Measurements from ENCODE around the gene BSPRY.
"Not testable (repeated sequence)": the region's sequence is repeated elsewhere in the genome, so short reads cannot be mapped to it uniquely, and the experiment has no call there.

BSPRY gene

DNA sequence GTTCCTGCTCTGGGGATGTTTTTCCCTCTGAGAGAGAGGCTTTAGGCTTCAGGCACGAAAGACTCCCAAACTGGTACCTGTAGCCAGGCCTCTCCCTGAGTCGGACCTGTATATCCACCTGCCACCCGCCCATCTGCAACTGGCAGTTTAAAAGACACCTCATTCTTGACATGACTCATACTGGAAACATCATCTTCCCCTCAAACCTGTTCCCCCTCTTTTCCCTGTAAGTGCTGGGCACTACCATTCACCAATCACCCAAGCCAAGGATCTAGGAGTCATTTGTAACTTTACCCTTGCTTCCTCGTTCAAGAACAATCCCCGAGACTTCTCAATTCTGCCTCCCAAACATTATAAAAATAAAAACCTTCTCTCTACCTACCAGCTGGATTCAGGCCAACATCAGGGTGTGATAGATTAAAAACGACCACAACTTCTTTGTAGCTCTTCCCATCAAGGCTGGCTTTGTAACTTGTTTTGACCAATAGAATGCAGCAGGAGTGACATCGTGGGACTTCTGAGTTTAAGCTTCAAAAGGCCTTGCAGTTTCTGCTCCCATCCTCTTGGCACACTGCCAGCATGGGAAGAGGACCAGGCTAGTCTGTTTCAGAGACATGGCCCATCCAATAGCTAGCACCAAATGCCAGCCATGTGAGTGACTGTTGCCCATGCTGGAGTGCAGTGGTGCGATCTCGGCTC, 7.5 kb upstream of the BSPRY start:
- no peak for DNase-seq

DNA sequence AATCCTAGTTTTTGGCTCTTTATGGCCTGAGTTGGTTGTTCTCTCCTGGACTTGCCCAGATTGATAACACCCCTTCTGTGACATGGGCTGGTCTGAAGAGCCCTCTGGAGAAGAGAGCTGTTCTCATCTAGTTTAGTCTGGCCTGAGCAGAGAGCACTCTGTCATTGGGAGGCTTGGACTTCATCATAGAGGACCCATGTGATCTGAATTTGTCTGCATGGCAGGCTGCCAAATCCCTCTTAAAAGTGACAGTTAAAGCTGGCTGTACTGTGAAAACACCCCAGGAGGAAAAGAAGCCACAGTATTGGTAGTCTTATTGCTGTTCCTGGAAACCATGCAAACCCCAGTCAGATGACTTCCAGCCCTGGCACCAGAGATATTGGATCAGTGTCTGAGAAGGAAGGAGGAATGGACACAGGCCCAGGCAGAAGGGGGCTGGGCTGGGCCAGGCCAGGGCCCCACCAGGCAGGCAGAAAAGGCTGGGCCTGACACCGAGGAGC, 5.6 kb upstream of the BSPRY start:
- peak; percentile 13 for DNase-seq

DNA sequence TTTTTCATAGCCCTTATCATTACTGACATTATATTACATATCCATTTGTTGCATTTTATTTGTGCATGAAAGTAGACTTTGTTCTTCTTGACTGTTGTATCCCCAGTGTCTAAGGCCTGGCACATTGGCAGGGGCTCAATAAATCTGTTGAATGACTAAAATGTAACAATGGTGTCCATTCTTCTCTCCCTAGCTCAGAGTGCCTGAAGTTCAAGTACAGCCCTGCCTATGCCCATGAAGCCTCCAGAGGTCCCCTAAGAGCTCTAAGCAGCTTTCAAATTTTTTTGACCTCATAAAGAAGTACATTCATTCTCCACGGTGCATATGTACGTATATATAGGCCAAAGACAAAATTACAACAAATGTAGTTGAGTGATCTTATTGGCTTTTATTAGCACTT, 4.2 kb upstream of the BSPRY start:
- DNase-seq, result no peak

DNA sequence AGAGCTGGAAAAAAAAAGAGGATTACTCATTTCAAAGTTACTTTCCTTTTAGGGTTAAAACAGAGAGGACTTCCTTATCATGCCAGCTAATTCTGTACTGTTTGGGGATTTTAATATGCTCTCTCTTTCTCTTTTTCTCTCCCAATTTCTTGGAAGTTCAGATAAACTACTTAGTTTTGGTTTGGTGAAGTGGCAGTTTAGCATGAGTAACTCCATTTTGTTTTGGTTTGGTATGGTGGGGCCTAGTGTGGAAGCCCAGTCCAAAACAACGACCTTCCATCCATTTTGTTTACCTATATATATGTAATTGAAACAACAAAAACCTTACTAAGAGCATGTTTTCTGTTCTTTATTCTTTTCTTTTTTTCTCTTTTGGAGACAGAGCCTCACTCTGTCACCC, 3.7 kb upstream of the BSPRY start:
- no peak for DNase-seq

DNA sequence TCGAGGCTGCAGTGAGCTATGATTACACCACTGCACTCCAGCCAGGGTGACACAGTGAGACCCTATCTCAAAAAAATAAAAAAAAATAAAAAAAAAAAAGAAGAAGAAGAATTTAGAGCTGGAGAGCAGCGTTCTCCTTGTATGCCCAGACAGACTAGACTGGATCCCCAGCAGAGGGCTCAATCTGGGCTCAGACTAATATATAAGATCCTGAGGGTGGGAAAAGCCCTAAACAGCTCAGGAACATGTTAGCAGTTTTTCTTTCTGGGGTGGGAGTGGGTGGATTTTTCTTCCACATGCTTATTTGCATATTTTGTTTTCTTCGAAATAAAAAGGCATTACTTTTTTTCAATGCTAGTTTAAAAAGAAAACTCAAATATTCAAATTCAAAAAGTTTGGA, 904 bp upstream of the BSPRY start:
- no peak for DNase-seq

DNA sequence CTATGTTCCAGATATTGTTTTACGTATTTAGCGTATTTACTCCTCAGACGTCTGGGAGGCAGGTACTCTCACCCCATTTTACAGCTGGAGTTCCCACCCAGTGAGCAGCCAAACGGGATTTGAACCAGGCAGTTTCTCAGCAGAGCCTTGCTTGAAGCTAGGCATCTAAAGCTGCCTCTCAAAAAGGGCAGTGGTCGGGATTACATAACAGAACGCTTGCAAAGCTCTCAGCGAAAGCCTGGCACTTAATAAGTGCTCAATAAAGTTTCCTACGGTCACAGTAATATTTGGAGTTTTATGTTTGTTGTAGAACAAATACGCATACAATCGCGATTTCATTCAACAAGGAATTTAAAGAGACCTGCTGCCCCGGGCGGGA, 286 bp upstream of the BSPRY start:
- no peak for DNase-seq

DNA sequence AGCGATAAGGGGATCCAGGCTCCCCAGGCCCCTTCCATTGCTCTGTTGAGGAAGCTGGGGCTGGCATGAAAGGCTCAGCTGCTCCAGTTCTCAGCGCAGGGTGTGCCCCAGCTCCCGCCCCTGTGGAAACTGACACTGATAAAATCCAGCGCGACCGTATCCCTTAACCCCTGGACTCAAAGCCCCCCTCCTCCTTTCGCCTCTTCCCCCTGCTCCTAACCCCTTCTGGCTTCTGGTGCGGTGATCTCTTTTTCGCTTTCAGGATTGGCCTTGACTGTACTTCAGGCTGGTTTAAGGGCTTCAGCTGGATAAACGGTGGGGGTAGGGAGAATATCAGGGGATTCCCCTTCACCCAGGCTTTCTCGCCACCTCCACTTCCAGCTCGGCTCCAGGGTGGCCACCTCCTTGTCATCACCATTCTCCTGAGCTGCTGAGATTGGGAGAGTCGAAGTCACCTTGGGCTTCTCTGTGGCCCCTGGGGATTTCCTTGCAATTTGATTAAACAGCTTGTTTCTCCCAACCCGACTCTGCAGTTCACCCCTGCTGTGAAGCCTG, 843 bp downstream of the BSPRY start:
- no peak for DNase-seq

DNA sequence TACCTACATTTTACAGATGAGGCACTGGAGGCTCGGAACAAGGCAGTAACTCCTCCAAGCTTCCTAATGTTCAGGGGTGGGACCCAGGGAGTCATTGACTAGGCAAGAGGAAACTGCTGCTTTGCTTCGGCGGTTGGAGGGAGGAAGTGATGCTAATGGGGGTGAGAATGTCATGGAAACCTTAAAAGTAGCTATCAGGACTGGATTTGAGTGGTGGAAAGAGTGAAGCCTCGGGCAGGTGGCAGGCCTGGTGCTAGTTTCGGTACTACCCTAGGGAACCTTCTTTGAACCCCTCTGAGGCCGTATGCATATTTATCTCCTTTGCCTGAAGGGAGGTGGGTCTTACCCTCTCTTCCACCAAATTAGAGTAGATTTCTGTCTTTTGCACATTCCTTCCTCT, 1.6 kb downstream of the BSPRY start:
- no peak for DNase-seq

DNA sequence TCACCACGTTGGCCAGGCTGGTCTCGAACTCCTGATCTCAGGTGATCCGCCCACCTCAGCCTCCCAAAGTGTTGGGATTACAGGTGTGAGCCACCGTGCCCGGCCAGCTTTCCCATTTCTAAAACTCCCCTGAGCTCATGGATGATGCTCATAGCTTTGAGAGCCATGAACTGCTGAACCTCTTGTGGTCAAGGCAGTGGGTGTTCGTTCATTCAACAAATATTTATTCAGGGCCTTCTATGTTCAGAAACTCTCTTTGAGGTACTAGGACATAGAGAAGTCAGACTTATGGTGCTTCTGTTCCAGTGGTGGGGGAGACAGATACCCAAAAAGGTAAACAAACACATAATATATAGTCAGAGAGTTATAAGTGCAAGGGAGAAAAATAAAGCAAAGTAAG, 2.7 kb downstream of the BSPRY start:
- no peak for DNase-seq

DNA sequence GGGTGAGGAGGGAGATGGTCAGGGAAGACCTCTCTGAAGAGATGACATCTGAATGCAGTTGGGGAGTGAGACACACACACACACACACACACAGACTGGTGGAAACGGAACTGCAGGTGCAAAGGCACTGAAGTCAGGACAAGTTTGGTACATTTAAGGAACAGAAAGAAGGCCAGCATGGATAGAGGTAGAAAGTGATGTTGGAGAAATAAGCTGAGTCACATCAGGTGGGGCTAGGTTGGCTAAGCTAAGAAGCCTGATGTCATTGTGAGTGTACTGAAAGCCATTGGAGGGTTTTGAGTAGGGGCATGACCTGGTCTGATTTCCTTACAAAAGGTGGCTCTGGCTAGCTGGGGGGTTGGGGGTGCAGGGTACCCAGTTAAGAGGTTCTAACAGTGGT, 3.1 kb downstream of the BSPRY start:
- no peak for DNase-seq

DNA sequence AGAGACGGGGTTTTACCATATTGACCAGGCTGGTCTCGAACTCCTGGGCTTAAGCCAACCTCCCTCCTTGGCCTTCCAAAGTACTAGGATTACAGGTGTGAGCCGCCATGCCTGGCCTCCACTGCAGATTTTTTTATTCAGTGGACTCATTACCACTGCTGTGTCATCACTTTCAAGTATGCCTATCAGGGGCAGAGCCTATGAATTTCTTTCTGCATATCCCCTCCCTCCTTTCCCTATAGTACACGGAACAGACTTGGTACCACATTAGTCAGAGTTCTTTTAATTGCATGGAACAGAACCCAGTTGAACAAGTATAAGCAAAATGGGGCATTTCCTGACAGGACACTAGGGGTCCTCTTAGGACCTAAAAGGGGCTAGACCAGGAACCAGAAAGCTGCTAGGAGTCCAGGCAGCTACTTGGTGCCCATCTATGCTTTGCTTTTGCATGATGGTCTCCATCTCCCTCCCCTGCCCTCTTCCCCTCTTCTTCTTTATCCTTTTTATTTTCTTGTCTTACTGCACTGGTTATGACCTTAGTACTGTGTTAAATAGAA, 5.8 kb downstream of the BSPRY start:
- DNase-seq, result no peak

DNA sequence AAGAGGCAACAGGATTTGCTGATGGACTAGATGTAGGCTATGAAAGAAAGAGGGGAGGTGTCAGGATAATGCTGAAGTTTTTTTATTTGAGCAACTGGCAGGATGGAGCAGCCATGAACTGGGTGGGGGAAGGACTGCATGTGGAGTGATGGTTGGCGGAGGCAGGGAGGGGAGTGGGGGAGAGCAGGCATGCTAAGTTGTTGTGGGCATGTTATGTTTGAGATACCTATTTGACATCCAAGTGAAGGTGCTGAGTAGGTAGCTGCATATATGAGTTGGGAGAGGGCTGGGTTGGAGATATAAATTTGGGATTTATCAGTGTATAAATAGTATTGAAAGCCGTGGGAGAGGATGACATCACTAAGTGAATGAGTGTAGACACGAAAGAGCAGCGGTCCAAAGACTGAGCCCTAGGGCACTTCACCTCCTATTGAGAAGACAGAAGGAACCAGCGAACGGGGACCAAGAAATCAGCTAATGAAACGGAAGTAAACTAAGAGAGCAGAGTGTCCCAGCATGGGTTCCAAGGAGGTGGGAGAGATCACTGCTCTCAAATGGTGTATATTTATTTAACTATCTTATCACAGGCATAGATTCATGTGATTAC, 7.4 kb downstream of the BSPRY start:
- DNase-seq, result no peak

DNA sequence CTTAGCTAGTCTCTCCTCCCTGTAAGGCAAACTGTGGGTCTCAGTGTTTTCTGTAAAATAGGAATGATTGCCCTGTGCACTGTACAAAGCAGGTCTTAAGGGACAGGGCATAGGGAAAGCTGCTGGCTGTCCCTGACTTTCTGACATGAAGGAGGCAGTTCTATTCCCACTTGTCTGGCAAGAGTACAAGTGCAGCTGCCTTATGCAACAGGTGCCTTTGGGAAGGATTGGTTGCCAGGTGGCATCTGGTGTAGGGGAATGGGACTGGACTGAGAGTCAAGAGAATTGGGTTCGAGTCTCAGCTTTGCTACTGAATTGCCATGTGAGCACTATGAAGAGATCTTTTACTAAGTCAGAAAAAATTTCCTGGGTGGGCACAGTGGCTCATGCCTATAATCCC, 10.0 kb downstream of the BSPRY start:
- no peak for DNase-seq

DNA sequence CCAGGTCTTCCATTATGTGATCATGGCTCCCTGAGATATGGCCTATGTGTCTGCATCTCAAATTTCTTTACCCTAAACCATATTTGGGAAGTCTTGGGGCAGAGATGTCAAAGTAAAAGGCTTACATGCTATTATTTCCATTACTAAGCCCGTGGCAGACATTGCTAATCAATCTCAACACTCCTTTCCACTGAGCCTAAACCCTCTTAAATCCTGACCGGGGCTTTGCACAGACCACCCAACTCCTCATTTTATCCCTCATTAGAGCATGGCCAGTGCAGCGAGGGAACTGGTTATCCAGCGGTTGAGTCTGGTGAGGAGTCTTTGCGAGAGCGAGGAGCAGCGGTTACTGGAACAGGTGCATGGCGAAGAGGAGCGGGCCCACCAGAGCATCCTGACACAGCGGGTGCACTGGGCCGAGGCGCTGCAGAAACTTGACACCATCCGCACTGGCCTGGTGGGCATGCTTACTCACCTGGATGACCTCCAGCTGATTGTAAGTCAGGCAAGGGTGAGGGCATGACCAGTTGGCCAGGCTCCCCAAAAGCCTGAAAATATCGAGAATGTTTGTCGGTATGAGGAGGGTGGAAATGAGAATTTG, 11.0 kb downstream of the BSPRY start:
- DNase-seq, result no peak

DNA sequence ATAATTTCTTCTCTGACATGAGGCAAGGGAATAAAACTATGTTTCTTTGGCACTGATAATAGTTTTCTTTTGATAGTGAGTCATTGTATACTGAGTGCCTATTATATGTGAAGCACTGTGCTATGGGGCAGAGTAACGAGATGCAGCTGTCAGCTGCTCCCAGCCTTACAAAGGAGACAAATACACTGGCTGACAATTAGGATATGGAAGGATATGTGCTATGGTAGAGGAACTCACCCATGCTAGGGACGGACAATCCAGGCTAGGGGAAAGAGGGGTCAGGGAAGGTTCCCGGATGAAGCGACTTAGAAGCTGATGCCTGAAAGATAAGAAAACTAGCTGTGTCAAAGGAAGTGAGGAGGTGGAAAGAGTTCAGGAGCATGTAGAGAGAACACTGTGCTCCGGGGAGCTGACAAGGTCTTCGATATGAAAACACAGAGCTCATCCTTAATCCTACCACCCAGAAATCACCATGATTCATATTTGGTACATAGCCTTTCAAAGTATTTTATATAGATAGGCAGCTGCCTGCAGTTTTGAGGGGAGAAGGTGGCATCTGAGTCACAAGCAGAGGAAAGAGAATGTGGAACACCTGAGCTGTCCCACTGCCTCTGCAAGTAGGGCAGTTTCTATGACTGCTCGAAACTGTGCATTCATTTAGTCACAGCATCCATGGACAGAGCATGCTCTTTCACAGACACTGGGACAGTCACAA, 12.1 kb downstream of the BSPRY start:
- peak; percentile 24 for DNase-seq

DNA sequence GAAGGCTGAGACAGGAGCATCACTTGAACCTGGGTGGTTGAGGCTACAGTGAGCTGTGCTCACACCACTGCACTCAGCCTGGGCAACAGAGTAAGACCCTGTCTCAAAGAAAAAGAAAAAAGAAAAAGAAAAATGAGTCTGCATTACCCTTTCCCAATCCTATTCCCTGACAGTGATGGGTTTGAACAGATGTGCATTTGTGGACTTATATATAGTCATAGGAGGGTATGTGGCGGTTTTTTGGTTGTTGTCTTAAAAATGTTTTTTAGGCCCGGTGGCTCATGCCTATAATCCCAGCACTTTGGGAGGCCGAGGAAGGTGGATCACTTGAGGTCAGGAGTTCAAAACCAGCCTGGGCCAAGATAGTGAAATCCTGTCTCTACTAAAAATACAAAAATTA, 14.0 kb downstream of the BSPRY start:
- no peak for DNase-seq

DNA sequence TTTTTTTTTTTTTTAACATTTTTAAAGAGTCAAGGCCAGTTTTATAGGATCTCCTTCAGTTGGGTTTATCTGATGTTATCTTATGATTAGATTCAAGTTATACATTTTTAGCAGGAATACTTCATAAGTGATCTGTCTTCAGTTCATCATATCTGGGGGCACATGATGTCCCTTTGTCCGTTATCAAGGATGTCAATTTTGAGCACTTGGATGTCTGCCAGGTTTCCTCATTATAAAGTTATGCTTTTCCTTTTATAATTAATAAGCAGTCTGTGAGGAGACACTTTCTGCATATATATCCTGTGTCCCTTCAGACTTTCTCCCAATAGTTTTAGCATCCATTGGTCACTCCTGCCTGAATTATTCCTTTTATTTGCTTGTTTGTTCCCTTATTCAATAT, 15.6 kb downstream of the BSPRY start:
- no peak for DNase-seq

DNA sequence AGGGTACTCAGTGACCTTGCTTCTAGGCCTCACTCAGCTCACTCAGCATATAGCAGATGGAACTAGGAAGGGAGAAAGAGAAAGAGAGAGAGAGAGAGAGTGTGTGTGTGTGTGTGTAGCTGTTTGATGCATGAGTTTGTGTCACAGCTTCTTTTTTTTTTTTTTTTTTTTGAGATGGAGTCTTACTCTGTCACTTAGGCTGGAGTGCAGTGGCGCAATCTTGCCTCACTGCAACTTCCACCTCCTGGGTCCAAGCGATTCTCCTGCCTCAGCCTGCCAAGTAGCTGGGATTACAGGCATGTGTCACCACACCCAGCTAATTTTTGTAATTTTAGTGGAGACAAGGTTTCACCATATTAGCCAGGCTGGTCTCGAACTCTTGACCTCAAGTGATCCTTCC, 16.3 kb downstream of the BSPRY start:
- not testable (repeated sequence) for DNase-seq

DNA sequence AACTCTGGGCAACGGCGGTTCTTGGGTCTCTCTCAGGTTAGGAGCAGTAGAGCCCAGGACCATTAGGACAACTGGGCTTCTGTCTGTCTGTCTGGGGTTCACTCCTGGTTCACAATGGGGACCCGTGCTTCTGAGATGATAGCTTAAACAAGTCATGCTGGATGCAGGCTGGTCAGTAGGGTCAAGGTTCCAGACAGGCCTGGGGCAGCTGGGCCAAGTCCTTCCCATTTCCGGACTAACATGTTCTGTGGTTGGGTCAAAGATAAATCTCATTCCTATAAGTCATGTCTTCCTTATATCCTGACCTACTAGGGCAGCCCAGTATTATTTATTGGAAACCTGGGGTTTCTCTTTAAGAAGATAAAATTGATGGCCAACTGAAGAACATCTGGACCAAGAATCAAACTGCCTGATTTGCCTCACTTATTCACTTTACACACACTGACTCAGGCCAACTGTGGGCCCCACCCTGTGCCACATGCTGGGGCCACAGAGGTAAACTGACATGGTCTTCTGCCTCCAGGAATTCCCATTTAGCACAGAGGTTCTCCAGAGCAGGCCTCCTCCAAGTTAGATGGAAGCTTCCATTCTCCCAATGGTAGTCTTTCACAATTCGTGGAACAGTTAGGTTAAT, 19.1 kb downstream of the BSPRY start:
- DNase-seq, result no peak

DNA sequence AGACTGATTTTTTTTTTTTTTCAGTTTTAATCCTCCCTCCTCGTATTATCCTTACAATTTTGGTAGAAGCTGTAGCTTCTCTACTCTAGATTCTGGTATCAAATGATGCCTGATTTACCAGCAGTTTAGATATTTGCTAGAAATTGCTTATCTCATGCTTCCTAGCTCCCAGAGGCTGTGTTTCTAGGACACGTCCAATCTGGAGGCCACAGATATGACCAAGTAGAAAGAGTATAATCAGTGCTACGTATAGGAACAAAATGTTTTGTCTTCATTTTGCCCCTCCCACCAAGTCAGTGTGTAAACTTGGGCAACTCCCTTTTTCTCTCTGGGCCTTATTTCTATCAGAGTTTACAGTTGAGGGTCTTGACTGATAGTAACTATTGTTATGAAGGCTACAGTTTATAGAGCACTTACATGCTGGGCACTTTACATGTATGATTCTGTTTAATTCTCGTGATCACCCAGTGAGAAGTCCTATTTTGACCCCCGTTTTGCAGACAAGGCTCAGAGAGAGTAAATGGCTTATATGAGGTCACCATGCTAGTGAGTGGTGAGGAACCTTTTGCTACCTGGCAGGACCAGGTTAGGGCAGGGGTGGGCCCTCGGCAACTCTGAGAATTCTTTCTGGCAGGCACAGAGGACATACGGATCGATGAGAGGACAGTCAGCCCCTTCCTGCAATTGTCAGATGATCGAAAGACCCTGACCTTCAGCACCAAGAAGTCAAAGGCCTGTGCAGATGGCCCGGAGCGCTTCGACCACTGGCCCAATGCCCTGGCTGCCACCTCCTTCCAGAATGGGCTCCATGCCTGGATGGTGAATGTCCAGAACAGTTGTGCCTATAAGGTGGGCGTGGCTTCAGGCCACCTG, 19.9 kb downstream of the BSPRY start:
- no peak for DNase-seq

DNA sequence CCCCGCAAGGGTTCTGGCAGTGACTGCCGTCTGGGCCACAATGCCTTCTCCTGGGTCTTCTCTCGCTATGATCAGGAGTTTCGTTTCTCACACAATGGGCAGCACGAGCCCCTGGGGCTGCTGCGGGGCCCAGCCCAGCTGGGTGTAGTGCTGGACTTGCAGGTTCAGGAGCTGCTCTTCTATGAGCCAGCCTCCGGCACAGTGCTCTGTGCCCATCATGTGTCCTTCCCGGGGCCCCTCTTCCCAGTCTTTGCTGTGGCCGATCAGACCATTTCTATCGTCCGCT, 20.5 kb downstream of the BSPRY start:
- DNase-seq, result no peak

Data from fibroblast of skin of abdomen (primary cell).